HCT116 (cell line): ENCODE results near the gene ACO2.

ENCODE experiments used
- ATF3 ChIP-seq: IDR thresholded peaks from 2 replicates; pipeline ENCODE4 v1.6.1; 2012
- CEBPB ChIP-seq: IDR thresholded peaks from 2 replicates; pipeline ENCODE4 v1.6.1; 2012; ENCODE audit warnings: low read depth
- CTCF ChIP-seq, 3 experiments: fragments of 200-600 bp in 1 of 3; sonication (generic) in 1 of 3; IDR thresholded peaks in 2 of 3; conservative IDR thresholded peaks in 1 of 3; 2 replicates each; pipeline ENCODE4 v1.5.1; 2012 to 2017; ENCODE audit warnings: low read depth in 2 of 3, low read length in 2 of 3, antibody characterized with exemption in 1 of 3, borderline replicate concordance in 1 of 3, control low read depth in 1 of 3, mild to moderate bottlenecking in 1 of 3, mixed read lengths in 1 of 3, mixed run types in 1 of 3, moderate library complexity in 1 of 3; ENCODE audit not compliant: insufficient read depth in 1 of 3
- ELF1 ChIP-seq: IDR thresholded peaks from 2 replicates; pipeline ENCODE4 v1.6.1; 2012; ENCODE audit warnings: low read depth, borderline replicate concordance
- EZH2 ChIP-seq: fragments of 200-600 bp; sonication (generic); IDR thresholded peaks from 2 replicates; pipeline ENCODE4 v1.6.1; 2017; ENCODE audit warnings: antibody characterized with exemption, mixed run types
- EZH2phosphoT487 ChIP-seq: fragments of 200-600 bp; IDR thresholded peaks from 2 replicates; pipeline ENCODE4 v1.6.1; 2018; ENCODE audit warnings: antibody characterized with exemption, borderline replicate concordance
- JUND ChIP-seq: IDR thresholded peaks from 2 replicates; pipeline ENCODE4 v1.6.1; 2012
- POLR2A ChIP-seq: IDR thresholded peaks from 2 replicates; pipeline ENCODE4 v1.7.0; 2011; ENCODE audit warnings: borderline replicate concordance; ENCODE audit not compliant: insufficient read depth, insufficient read length; ENCODE audit errors: extremely low read depth
- POLR2AphosphoS5 ChIP-seq: IDR thresholded peaks from 2 replicates; pipeline ENCODE4 v1.6.1; 2011; ENCODE audit warnings: mild to moderate bottlenecking, low read depth, low read length, moderate library complexity
- RAD21 ChIP-seq: IDR thresholded peaks from 2 replicates; pipeline ENCODE4 v1.6.1; 2012; ENCODE audit warnings: low read depth, mild to moderate bottlenecking
- SRF ChIP-seq: IDR thresholded peaks from 2 replicates; pipeline ENCODE4 v1.6.1; 2012; ENCODE audit warnings: low read depth
- TCF7L2 ChIP-seq: IDR thresholded peaks from 2 replicates; pipeline ENCODE4 v1.7.0; 2011; ENCODE audit warnings: borderline replicate concordance, inconsistent platforms; ENCODE audit not compliant: insufficient read depth, insufficient read length; ENCODE audit errors: extremely low read depth
- TF ChIP-seq, protein P1 (sequence below): IDR thresholded peaks from 2 replicates; pipeline ENCODE4 v1.6.1; 2012; ENCODE audit warnings: low read depth

GRCh38 chr22:41538583-41538982, 69.7 kb downstream of the ACO2 start:
- no peak for TF ChIP-seq EZH2phosphoT487
- no peak for TF ChIP-seq CTCF (IDR thresholded peaks at IDR 0.05 in 2 of 3, conservative IDR thresholded peaks at IDR 0.05 in 1 of 3; ENCODE audit: borderline replicate concordance in 1 of 3, insufficient read depth in 1 of 3, low read depth in 2 of 3, low read length in 2 of 3)
- no peak for TF ChIP-seq JUND
- no peak for TF ChIP-seq RAD21
- TF ChIP-seq, protein P1, sequence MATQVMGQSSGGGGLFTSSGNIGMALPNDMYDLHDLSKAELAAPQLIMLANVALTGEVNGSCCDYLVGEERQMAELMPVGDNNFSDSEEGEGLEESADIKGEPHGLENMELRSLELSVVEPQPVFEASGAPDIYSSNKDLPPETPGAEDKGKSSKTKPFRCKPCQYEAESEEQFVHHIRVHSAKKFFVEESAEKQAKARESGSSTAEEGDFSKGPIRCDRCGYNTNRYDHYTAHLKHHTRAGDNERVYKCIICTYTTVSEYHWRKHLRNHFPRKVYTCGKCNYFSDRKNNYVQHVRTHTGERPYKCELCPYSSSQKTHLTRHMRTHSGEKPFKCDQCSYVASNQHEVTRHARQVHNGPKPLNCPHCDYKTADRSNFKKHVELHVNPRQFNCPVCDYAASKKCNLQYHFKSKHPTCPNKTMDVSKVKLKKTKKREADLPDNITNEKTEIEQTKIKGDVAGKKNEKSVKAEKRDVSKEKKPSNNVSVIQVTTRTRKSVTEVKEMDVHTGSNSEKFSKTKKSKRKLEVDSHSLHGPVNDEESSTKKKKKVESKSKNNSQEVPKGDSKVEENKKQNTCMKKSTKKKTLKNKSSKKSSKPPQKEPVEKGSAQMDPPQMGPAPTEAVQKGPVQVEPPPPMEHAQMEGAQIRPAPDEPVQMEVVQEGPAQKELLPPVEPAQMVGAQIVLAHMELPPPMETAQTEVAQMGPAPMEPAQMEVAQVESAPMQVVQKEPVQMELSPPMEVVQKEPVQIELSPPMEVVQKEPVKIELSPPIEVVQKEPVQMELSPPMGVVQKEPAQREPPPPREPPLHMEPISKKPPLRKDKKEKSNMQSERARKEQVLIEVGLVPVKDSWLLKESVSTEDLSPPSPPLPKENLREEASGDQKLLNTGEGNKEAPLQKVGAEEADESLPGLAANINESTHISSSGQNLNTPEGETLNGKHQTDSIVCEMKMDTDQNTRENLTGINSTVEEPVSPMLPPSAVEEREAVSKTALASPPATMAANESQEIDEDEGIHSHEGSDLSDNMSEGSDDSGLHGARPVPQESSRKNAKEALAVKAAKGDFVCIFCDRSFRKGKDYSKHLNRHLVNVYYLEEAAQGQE: no peak
- TF ChIP-seq ELF1: no peak
- TF ChIP-seq POLR2AphosphoS5: no peak
- TF ChIP-seq POLR2A: no peak
- no peak for TF ChIP-seq TCF7L2
- no peak for TF ChIP-seq EZH2
- no peak for TF ChIP-seq ATF3
- TF ChIP-seq SRF: no peak
- TF ChIP-seq CEBPB: no peak
